Islet precursor cell (in vitro differentiated cells): ENCODE results near the gene TADA1.
"Not testable (repeated sequence)": the region's sequence is repeated elsewhere in the genome, so short reads cannot be mapped to it uniquely, and the experiment has no call there.

Experiments used
- DNase-seq: peaks from one replicate; pipeline ENCODE4 v3.0.0-alpha.2; 2018

TADA1 gene

GRCh38 chr1:166843322-166843721 is 32.7 kb downstream of the TADA1 start:
- DNase-seq: no peak

DNA sequence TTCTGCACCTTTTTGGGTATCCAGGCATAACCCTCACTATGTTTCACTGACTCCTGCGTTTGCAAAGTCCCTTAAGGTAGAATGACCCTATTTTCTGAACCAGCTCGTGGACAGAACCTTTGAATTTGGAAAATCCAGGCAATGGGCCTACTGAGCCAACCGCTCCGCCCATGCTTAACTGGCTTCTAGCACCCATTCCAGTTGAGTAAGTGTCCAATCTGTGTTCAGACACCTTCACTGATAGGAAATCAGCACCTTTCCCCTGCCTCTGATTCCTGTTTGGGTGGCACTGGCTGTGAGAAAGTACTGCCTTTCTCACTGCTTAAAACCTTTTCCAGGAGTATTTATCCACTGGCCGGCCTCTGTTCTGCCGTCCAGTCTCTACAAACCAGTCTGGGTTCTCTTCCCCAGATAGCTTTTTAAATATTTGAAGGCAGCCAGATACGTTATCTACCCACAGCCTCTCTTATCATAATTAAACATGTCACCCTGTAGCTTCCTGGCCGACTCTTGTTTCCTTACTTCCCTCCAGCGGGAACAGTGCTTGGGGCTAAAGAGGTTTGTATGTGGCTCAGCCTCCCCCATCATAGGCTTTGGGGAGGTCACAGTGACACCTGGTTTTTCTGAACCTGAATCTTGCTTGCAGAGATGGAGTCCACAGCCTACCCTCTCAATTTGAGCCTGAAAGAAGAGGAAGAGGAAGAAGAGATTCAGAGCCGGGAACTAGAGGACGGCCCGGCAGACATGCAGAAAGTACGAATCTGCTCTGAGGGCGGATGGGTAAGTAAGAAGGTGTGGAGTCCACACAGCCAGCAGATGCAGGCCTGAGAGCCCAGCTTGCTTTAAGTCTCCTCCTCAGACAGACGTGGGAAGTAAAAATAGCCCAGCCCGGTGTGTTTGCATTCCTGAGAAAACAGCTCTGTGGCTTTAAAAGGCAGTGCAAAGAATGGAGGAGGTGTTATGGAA is 35.5 kb downstream of the TADA1 start:
- DNase-seq: peak; percentile 79

DNA sequence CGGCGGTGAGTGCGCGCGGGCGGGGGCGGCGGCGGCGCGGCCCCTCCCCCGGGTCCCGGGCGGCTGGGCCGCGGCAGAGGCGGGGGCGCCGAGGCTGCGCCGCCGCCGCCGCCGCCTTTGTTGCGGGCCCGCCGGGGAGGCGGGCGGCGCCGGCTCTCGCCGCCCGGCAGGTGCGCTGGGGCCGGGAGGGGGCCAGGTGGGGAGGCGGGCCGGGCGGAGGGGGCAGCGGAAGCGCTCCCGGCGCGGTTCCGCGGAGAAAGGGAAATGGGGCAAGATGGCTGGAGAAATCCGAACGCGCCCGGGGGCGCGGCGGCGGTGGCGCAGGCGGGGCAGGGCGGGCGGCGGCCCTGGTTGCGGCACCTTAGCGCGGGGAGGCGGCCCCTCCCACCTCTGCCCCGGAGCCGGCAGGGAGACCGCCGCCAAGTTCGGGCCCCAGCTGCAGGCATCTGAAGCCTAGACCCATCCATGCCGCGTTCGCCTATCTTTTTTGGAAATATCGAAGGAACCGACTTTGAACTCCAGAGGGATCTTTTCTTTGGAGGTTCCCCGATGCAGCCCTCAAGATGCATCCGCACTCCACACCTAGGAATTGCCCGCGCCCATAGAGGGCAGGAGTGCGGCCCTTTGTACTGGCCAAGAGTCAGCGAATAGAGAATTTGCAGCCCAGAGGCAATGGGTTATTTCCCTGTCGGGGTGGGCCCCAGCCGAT is 36.3 kb downstream of the TADA1 start:
- peak; percentile 73 for DNase-seq

DNA sequence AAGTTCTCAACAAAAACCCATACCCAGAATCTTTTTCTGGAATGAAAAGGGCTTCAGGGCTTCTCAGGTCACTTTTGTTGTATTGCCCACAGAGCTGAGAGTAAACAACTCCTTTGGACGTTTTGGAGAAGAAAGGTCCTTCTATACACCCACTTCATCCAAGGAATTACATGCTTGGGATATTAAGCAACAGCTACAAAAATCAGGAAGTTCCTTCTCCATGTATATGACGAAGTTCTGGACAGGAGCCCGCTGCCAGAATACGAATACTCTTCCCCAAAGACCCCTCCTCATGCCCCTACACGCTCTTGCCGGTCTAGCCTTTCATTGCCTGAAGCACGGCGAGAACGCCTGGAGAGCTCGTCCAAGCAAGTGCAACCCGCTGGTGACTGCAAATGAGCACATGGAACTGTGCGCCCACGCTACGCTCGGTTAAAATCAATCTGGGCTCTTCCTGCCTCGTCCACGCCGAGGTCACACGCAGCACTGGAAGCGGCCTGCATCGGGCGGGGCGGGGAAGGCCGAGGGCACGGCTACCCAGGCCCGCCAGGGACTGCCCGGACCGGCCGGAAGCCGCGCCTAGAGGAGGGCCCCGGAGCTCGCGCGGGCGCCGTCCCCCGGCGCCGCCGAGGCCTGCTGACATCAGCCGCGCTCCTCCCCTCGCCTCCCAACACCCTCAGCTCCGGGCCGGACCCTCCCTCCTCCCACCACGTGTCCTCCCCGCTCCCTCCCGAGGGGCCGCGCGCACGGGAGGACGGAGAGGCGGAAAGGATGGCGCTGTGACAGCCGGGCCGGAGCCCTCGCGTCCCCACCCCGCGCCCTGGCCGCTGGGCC is 37.1 kb downstream of the TADA1 start, which contains the start of gene POGK:
Gene POGK (plus strand): TSS at position 710 of the 834 bp plus-strand sequence. CDS start 1,482 bp downstream, outside the sequence.
- peak; percentile 95 for DNase-seq

DNA sequence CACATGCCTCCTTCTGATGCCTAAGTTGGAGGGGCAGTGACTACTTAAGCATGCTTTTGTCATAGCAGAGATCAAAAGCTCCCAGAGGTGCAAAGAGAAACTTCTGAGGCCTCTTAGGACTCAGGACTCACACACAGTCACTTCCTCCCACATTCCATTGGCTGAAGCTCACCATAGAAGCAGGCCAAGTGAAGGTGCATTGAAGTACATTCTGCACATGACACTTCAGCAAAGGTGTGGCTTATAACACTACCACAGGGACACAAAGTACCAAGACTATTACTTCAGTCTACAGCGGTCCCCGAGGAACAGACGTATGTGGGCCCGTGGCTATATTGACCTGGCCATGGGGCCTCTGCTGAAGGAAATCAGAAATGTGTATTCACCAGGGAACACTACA is 39.3 kb downstream of the TADA1 start:
- DNase-seq: no peak

DNA sequence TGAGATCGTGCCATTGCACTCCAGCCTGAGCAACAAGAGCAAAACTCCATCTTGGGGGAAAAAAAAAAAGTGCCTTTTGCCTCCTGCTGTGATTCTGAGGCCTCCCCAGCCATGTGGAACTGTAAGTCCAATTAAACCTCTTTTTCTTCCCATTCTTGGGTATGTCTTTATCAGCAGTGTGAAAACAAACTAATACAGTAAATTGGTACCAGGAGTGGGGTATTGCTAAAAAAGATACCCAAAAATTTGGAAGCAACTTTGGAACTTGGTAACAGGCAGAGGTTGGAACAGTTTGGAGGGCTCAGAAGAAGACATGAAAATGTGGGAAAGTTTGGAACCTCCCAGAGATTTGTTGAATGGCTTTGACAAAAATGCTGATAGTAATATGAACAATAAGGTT is 46.3 kb downstream of the TADA1 start:
- DNase-seq: not testable (repeated sequence)

DNA sequence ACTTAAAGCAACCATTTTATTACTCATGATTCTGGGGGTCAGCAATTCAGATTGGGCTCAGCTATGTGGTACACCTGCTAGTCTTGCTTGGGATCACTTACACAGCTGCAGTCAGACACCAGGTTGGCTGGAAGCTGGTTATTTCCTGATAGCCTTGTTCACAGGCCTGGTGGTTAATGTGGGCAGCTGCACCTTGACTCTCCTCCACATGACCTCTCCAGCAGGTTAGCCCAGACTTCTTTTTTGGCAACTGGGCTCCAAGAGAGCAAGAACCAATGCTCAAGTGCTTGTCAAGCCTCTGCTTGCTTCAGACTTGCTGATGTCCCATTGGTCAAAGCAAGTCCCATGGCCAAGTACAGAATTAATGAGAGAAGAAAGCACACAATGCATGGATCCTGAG is 48.6 kb downstream of the TADA1 start:
- no peak for DNase-seq

GRCh38 chr1:166822385-166822784 is 53.7 kb downstream of the TADA1 start:
- no peak for DNase-seq

DNA sequence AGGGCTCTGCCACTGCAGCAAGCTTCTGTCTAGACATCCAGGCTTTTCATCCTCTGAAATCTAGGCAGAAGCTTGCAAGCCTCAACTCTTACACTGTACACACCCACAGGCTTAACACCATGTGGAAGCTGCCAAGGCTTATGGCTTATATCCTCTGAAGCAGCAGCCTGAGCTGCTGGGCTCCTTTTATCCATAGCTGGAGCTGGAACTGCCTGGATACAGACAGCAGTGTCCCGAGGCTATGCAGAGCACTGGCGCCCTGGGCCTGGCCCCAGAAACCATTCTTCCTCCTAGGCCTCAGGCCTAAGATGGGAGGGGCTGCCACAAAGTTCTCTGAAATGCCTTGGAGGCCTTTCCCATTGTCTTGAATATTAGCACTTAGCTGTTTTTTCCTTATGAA is 56.1 kb downstream of the TADA1 start:
- no peak for DNase-seq

DNA sequence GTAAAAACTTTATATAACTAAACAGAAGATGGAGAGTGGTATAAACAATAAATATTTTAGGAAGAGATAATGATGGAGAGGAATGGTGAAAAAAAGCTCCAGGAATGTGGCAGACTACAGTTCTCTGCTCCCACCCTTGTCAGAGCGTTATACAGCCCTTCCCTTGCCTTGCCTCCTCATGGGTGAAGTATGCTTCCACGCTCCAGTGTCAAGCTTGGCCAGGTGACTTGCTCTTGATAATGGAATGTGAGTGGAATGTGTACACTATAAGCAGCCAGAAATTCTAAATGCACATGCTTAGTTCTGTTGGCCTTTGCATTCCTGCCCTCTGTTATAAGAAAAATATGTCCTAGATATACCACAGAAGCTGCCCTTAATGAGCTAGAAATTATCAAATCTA is 61.5 kb downstream of the TADA1 start:
- no peak for DNase-seq

- DNase-seq: no peak
These were observed 62.4 kb downstream of the TADA1 start for GRCh38 chr1:166813508-166814223.

GRCh38 chr1:166811691-166812090 is 64.4 kb downstream of the TADA1 start:
- no peak for DNase-seq

DNA sequence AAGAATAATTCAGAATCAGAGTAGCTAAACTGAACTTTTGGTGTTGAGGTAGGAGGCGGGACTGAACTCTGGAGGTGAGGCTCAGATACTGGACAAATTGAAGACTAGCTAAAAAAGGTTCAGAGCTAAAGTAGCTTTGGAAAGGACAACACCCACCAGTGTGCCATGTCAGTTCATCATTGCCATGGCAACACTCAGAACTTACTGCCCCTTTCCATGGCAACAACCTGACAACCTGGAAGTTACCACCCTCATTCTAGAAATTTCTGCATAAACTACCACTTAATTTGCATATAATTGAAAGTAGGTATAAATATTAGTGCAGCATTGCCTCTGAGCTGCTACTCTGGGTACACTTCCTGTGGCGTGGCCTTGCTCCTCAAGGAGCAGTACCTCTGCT is 67.1 kb downstream of the TADA1 start:
- no peak for DNase-seq
